Right atrium auricular region (tissue), 2 donors: Measurements from ENCODE around the gene FAM83F. TPM values are rescaled to one million over a fixed set of nuclear protein-coding genes. Genes with fewer than 3 reads are reported as not detected.
"Not testable (repeated sequence)": the region's sequence is repeated elsewhere in the genome, so short reads cannot be mapped to it uniquely, and the experiment has no call there.

Experiments
- DNase-seq: peaks from one replicate; pipeline ENCODE4 v3.0.0-alpha.2; 2019; ENCODE audit warnings: low spot score
- H3K27ac ChIP-seq, 2 donors: fragments of 200-600 bp; sonication (generic); 1 replicate in 1 of 2; 2 replicates in 1 of 2; pipeline ENCODE4 v1.5.1; 2016 to 2019
- H3K27me3 ChIP-seq, 2 donors: fragments of 200-600 bp; sonication (generic); one replicate each; pipeline versions ENCODE4 v1.5.1 to v1.6.0; 2017 to 2019
- H3K36me3 ChIP-seq: fragments of 200-600 bp; sonication (generic); one replicate; pipeline ENCODE4 v1.5.1; 2016
- H3K4me1 ChIP-seq, 2 donors: fragments of 200-600 bp; sonication (generic); one replicate each; pipeline versions ENCODE4 v1.5.1 to v1.6.0; 2017 to 2019
- H3K4me3 ChIP-seq, 2 donors: fragments of 200-600 bp; sonication (generic); 1 replicate in 1 of 2; 2 replicates in 1 of 2; pipeline ENCODE4 v1.5.1; 2017 to 2019; ENCODE audit warnings: mild to moderate bottlenecking in 1 of 2, moderate library complexity in 1 of 2
- H3K9me3 ChIP-seq, 2 donors: fragments of 200-600 bp; sonication (generic); one replicate each; pipeline ENCODE4 v1.5.1; 2019
- CTCF ChIP-seq, 2 donors: fragments of 200-600 bp; sonication (generic); IDR thresholded peaks; one replicate each; pipeline ENCODE4 v1.5.1; 2019; ENCODE audit warnings: antibody characterized with exemption in 2 of 2
- total RNA-seq, 2 donors: library from RNA; depleted of rRNA; stranded (reverse); fragments of >200 nt; gene quantifications; one replicate each; pipeline ENCODE4 v1.1.0, GENCODE V29; 2016

The FAM83F gene
- total RNA-seq, 2 donors from 2014 or later = 4.4 to 4.6 TPM

- H3K27ac ChIP-seq = peak overlapping the region; percentile 76 to 87
These were observed 5.1 kb upstream of the FAM83F start for GRCh38 chr22:39989633-39990032.

GRCh38 chr22:39990686-39991085, 4.1 kb upstream of the FAM83F start:
- no peak overlapping the region for H3K4me3 ChIP-seq
- no peak for TF ChIP-seq CTCF (IDR thresholded peaks at IDR 0.05)
- no peaks in the 10 kb centered on the region for H3K9me3 ChIP-seq
- no peak for DNase-seq
- H3K27me3 ChIP-seq = no peaks in the 10 kb centered on the region
- peaks cover 0 to 54% of the 10 kb centered on the region in 2 donors for H3K4me1 ChIP-seq
- H3K27ac ChIP-seq = peak overlapping the region; percentile 76 to 87
- no peaks in the 10 kb centered on the region for H3K36me3 ChIP-seq

More at GRCh38 chr22:39989633-39990032, 5.1 kb upstream of the FAM83F start:
- H3K4me1 ChIP-seq = peaks cover 0 to 45% of the 10 kb centered on the region in 2 donors
- no peaks in the 10 kb centered on the region for H3K36me3 ChIP-seq
- no peak for DNase-seq
- no peak overlapping the region for H3K4me3 ChIP-seq
- H3K9me3 ChIP-seq = no peaks in the 10 kb centered on the region
- TF ChIP-seq CTCF (IDR thresholded peaks at IDR 0.05) = no peak
- H3K27me3 ChIP-seq = no peaks in the 10 kb centered on the region

- no peak for TF ChIP-seq CTCF (IDR thresholded peaks at IDR 0.05)
- H3K4me1 ChIP-seq = peaks cover 0 to 56% of the 10 kb centered on the region in 2 donors
- no peaks in the 10 kb centered on the region for H3K9me3 ChIP-seq
- H3K27me3 ChIP-seq = no peaks in the 10 kb centered on the region
- H3K36me3 ChIP-seq = no peaks in the 10 kb centered on the region
- H3K27ac ChIP-seq = peak overlapping the region; percentile 76 to 87
- H3K4me3 ChIP-seq = no peak overlapping the region
- DNase-seq = no peak
These were observed 3.4 kb upstream of the FAM83F start for GRCh38 chr22:39991159-39991860.

GRCh38 chr22:39992088-39992826, 2.5 kb upstream of the FAM83F start:
- no peaks in the 10 kb centered on the region for H3K27me3 ChIP-seq
- no peaks in the 10 kb centered on the region for H3K9me3 ChIP-seq
- H3K27ac ChIP-seq = peak overlapping the region; percentile 76 to 87
- DNase-seq = no peak
- peaks cover 0 to 56% of the 10 kb centered on the region in 2 donors for H3K4me1 ChIP-seq
- no peak for TF ChIP-seq CTCF (IDR thresholded peaks at IDR 0.05)
- H3K36me3 ChIP-seq = no peaks in the 10 kb centered on the region
- no peak overlapping the region for H3K4me3 ChIP-seq

- not testable (repeated sequence) for H3K36me3 ChIP-seq, DNase-seq, H3K4me3 ChIP-seq, H3K9me3 ChIP-seq, H3K27me3 ChIP-seq
- H3K4me1 ChIP-seq = peaks cover 0 to 62% of the 10 kb centered on the region in 2 donors
- peak overlapping the region in 1 of 2 donors; percentile 87 for H3K27ac ChIP-seq
These were observed 1.9 kb upstream of the FAM83F start for GRCh38 chr22:39992894-39993293.

- H3K27me3 ChIP-seq = no peaks in the 10 kb centered on the region
- H3K9me3 ChIP-seq = no peaks in the 10 kb centered on the region
- no peaks in the 10 kb centered on the region for H3K36me3 ChIP-seq
- peaks cover 0 to 63% of the 10 kb centered on the region in 2 donors for H3K4me1 ChIP-seq
- no peak overlapping the region for H3K4me3 ChIP-seq
- TF ChIP-seq CTCF (IDR thresholded peaks at IDR 0.05) = no peak
- no peak for DNase-seq
- H3K27ac ChIP-seq = no peak overlapping the region
These were observed 651 bp upstream of the FAM83F start for GRCh38 chr22:39994041-39994565.
